Measurements from ENCODE around the gene ASPHD2.

The ASPHD2 gene

DNA sequence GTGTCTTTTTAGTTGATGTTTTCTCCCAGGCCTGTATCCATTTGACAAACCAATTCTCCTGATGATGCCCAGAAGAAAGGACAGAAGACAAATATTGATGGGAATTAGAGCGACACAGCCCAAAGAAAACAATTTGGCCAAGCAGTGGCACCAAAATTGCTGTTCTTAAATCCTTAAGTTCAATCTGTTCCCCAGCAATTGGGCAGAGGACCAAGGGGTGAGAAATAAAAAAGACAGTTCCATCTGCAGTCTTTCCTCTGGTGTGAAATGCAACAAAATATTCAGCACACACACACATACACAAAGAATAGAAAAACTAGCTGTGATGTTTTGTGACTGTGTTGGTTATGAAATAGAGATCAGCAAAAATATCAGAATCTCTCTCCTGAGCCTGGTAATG lies 38.0 kb upstream of the ASPHD2 start:
- DNase-seq (ENCODE audit: extremely low read depth, low read depth) = no peak
- TF ChIP-seq, protein P1, sequence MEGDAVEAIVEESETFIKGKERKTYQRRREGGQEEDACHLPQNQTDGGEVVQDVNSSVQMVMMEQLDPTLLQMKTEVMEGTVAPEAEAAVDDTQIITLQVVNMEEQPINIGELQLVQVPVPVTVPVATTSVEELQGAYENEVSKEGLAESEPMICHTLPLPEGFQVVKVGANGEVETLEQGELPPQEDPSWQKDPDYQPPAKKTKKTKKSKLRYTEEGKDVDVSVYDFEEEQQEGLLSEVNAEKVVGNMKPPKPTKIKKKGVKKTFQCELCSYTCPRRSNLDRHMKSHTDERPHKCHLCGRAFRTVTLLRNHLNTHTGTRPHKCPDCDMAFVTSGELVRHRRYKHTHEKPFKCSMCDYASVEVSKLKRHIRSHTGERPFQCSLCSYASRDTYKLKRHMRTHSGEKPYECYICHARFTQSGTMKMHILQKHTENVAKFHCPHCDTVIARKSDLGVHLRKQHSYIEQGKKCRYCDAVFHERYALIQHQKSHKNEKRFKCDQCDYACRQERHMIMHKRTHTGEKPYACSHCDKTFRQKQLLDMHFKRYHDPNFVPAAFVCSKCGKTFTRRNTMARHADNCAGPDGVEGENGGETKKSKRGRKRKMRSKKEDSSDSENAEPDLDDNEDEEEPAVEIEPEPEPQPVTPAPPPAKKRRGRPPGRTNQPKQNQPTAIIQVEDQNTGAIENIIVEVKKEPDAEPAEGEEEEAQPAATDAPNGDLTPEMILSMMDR (IDR thresholded peaks at IDR 0.05; ENCODE audit: low read depth, low read length) = no peak

DNA sequence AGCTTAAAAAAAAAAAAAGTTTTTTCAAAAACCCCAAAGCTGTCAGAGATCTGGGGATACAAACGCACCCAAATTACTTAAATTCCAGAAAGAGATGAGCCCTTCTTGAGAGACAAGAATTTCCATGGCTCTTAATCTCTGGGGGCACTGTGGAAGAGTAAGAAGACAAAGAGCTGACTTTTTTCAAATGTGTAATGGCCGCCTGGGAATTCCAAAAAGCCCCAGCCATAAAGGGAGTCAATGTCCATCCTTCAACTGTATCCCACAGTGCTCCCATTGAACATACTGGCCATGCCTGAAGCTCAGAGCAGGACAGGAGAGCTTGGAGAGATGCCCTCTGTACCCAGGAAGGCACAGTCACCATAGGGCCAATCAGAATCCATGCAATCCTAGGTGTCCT lies 37.4 kb upstream of the ASPHD2 start:
- DNase-seq (ENCODE audit: extremely low read depth, low read depth) = no peak
- TF ChIP-seq, protein P1 (IDR thresholded peaks at IDR 0.05; ENCODE audit: low read depth, low read length) = no peak

DNA sequence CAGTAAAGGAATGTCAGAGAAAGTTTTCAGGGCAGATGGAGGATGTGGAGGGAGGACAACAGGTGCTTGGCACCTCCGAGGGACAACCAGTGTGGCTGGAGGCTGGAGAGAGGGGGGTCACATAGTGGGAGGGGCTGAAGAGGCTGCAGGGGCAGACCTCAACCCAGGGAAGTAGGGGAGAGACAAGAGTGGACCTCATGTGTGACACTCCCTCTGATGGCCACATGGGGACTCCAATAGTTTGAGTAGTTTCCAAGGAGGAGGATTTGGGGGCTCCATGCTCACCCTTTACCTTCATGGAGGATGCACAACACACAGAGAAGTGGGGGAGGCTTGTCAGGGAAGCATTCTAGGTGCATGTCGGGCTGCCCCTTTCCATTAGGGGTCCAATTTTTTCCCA lies 35.1 kb upstream of the ASPHD2 start:
- TF ChIP-seq, protein P1 (IDR thresholded peaks at IDR 0.05; ENCODE audit: low read depth, low read length) = no peak; the same call in 1 of the 2 replicates
- no peak for DNase-seq (ENCODE audit: extremely low read depth, low read depth)

DNA sequence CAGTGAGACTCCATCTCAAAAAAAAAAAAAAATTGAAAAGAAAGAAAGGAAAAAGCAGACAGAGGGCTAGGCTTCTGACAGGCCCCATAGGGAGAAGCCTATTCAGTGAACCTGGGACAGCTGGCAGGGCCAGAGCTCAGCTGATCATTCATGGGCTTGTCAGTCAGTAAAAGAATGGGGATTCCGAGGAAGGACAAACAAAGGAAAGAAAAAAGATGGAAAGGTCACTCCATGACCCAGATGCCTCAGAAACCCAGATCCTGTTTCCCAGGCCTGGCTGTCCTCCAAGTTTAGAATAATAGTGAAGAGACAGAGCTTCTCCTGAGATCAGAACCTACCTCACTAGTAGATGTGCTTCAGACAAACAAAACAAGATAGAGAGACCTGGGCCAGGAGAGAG lies 34.3 kb upstream of the ASPHD2 start:
- TF ChIP-seq, protein P1 (IDR thresholded peaks at IDR 0.05; ENCODE audit: low read depth, low read length) = no peak
- no peak for DNase-seq (ENCODE audit: extremely low read depth, low read depth)

DNA sequence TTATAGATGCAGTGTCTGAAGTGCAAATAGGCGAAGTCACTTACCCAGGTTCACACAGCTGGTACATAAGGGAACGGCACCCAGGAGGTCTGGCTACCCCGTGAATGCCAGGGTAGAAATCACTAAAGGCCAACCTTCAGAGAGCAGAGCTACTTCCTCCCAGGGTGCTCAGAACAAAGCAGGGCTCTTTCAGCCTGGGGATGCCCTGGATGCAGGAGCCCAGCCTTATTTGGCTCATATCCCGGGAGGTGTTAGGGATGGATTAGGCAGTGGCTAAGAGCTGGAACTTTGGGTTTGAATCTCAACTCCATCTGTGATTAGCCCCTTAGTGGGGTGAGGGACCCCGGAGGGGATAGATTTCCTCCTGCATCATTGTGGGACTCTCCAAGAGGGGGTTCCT lies 33.1 kb upstream of the ASPHD2 start:
- TF ChIP-seq, protein P1 (IDR thresholded peaks at IDR 0.05; ENCODE audit: low read depth, low read length) = no peak
- no peak for DNase-seq (ENCODE audit: extremely low read depth, low read depth)

DNA sequence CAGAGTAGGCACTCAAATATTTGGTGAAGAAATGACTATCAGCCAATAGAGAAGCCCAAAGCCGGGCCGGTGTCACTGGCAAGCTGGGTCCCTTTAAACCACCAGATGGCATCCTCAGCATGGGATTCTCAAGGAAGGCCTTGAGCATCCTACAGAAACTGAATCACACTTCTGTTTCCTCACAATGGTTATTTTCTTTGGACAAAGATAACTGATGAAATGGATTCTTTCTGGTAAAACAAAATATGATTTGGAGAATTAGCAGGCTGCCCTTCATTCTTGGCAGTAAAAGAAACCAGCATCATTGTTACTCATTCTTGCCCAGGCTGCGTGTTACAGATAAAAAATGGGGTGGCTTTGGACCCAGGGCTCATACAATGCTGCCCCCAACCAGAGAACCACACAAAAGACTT lies 30.3 kb upstream of the ASPHD2 start:
- DNase-seq (ENCODE audit: extremely low read depth, low read depth) = peak; percentile 32
- TF ChIP-seq, protein P1 (IDR thresholded peaks at IDR 0.05; ENCODE audit: low read depth, low read length) = peak; percentile 82

DNA sequence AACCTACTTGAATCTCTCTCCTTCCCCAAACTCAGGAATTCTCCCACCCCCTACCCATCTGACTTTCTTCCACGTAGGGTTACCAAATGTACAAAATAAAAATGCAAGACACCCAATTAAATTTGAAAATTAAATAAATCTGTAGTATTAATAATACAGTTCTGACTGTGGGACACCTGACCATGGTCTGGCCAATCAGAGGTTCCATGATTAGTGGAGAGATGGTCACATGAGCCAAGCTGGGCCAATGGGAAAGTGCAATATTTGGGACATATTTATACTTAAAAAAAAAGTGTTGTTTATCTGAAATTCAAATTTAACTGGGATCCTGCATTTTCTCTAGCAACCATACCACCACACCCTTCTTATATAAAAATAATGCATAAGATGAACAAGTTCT lies 29.8 kb upstream of the ASPHD2 start:
- no peak for DNase-seq (ENCODE audit: extremely low read depth, low read depth)
- TF ChIP-seq, protein P1 (IDR thresholded peaks at IDR 0.05; ENCODE audit: low read depth, low read length) = no peak
